Measurements from ENCODE around the gene MTF1. TPM values are rescaled to one million over a fixed set of nuclear protein-coding genes. Genes with fewer than 3 reads are reported as not detected.

Gene MTF1
- total RNA-seq, 1 donor from 2014 or later, result 5.9 TPM

DNA sequence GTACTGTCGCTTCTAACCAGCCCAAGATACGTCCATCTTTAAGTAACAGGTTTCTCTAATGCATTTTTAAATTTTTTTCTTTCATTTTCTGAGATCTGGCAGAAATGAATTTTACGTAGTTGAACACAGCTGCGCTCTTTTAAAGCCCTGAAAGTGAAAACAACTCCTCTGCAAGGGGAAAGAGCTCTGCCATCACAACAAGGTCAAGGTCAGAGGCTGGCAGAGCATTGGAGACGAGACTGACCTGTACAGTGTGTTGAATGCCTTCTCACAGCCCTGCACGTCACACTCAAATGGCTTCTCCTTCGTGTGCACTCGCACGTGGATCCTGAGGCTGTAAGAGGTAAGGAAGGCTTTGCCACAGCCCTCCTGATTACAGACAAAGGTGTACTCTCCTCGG, 19.7 kb downstream of the MTF1 start:
- no peaks in the 10 kb centered on the region for H3K9me3 Mint-ChIP-seq
- H3K4me1 ChIP-seq, result no peaks in the 10 kb centered on the region
- H3K9me3 ChIP-seq (ENCODE audit: low read depth), result no peaks in the 10 kb centered on the region
- H3K9ac ChIP-seq, result no peak overlapping the region
- no peaks in the 10 kb centered on the region for H3K27me3 ChIP-seq
- H3F3A ChIP-seq (ENCODE audit: low read depth), result no peaks in the 10 kb centered on the region
- H3K27ac ChIP-seq, result no peak overlapping the region
- peaks cover 4% of the 10 kb centered on the region for H3K36me3 Mint-ChIP-seq
- no peak overlapping the region for H3K4me3 ChIP-seq
- DNase-seq (ENCODE audit: low spot score), result no peak
- no peak overlapping the region for H2AFZ ChIP-seq (replicated peaks)
- H3K4me3 Mint-ChIP-seq, result no peak overlapping the region
- peaks cover 7% of the 10 kb centered on the region for H3K79me2 ChIP-seq (ENCODE audit: low read depth)
- peaks cover 6% of the 10 kb centered on the region for H3K36me3 ChIP-seq
- TF ChIP-seq, protein P1, sequence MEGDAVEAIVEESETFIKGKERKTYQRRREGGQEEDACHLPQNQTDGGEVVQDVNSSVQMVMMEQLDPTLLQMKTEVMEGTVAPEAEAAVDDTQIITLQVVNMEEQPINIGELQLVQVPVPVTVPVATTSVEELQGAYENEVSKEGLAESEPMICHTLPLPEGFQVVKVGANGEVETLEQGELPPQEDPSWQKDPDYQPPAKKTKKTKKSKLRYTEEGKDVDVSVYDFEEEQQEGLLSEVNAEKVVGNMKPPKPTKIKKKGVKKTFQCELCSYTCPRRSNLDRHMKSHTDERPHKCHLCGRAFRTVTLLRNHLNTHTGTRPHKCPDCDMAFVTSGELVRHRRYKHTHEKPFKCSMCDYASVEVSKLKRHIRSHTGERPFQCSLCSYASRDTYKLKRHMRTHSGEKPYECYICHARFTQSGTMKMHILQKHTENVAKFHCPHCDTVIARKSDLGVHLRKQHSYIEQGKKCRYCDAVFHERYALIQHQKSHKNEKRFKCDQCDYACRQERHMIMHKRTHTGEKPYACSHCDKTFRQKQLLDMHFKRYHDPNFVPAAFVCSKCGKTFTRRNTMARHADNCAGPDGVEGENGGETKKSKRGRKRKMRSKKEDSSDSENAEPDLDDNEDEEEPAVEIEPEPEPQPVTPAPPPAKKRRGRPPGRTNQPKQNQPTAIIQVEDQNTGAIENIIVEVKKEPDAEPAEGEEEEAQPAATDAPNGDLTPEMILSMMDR (IDR thresholded peaks at IDR 0.05), result no peak
- no peak for TF ChIP-seq EZH2phosphoT487 (IDR thresholded peaks at IDR 0.05)
- no peak for TF ChIP-seq EZH2 (IDR thresholded peaks at IDR 0.05)
- H3K27ac Mint-ChIP-seq, result no peak overlapping the region
- peaks cover 41% of the 10 kb centered on the region for H4K20me1 ChIP-seq (ENCODE audit: low read depth)
- H3K4me2 ChIP-seq, result no peak overlapping the region
- no peaks in the 10 kb centered on the region for H3K4me1 Mint-ChIP-seq
- H3K27me3 Mint-ChIP-seq (ENCODE audit: insufficient read depth, low read depth), result peaks cover 3% of the 10 kb centered on the region

DNA sequence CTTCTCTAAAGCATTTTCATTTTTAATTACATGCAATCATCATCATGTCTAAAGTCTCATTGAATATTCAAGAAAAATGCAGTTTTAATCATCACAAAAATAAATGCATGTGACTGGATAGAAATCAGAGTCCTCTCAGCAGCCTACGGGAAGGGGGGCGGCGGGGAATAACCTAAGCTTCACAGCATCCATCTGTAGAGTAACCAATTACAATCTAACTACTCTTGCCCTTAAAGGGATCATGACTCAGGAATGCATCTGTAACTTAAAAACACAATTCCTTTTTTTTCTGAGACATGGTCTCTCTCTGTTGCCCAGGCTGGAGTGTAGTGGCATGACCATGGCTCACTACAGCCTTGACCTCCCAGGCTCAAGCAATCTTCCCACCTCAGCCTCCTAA, 22.6 kb downstream of the MTF1 start:
- H3K36me3 ChIP-seq, result peaks cover 6% of the 10 kb centered on the region
- no peaks in the 10 kb centered on the region for H3K4me1 Mint-ChIP-seq
- TF ChIP-seq, protein P1 (IDR thresholded peaks at IDR 0.05), result no peak
- no peak for TF ChIP-seq EZH2 (IDR thresholded peaks at IDR 0.05)
- no peak for TF ChIP-seq EZH2phosphoT487 (IDR thresholded peaks at IDR 0.05)

GRCh38 chr1:37831809-37832208, 27.6 kb downstream of the MTF1 start:
- Histone ChIP-seq H3K4me1 (no peaks in the 10 kb centered on the region), H3K27me3 (no peaks in the 10 kb centered on the region), H3K79me2 (ENCODE audit: low read depth) (no peaks in the 10 kb centered on the region), H3K4me2 (no peak overlapping the region), H4K20me1 (ENCODE audit: low read depth) (peaks cover 2% of the 10 kb centered on the region), H3K4me3 (no peak overlapping the region), H3K9ac (no peak overlapping the region), H3F3A (ENCODE audit: low read depth) (no peaks in the 10 kb centered on the region), H3K9me3 (ENCODE audit: low read depth) (no peaks in the 10 kb centered on the region), H2AFZ (replicated peaks) (no peak overlapping the region), H3K27ac (no peak overlapping the region), H3K36me3 (peaks cover 9% of the 10 kb centered on the region)
- Mint-ChIP-seq H3K9me3 (no peaks in the 10 kb centered on the region), H3K4me3 (no peak overlapping the region), H3K27me3 (ENCODE audit: insufficient read depth, low read depth) (peaks cover 7% of the 10 kb centered on the region), H3K27ac (no peak overlapping the region), H3K36me3 (peaks cover 15% of the 10 kb centered on the region), H3K4me1 (no peaks in the 10 kb centered on the region)
- TF ChIP-seq, protein P1 (IDR thresholded peaks at IDR 0.05), result no peak
- TF ChIP-seq EZH2 (IDR thresholded peaks at IDR 0.05) (no peak), EZH2phosphoT487 (IDR thresholded peaks at IDR 0.05) (no peak)
- DNase-seq (ENCODE audit: low spot score), result no peak

More for the DNA sequence above, 22.6 kb downstream of the MTF1 start:
- no peak overlapping the region for H3K27ac Mint-ChIP-seq
- no peak overlapping the region for H3K9ac ChIP-seq
- peaks cover 6% of the 10 kb centered on the region for H3K27me3 Mint-ChIP-seq (ENCODE audit: insufficient read depth, low read depth)
- peaks cover 13% of the 10 kb centered on the region for H3K36me3 Mint-ChIP-seq
- no peaks in the 10 kb centered on the region for H3K9me3 ChIP-seq (ENCODE audit: low read depth)
- no peak overlapping the region for H3K4me2 ChIP-seq
- no peaks in the 10 kb centered on the region for H3K79me2 ChIP-seq (ENCODE audit: low read depth)
- no peaks in the 10 kb centered on the region for H3K27me3 ChIP-seq
- no peaks in the 10 kb centered on the region for H3K4me1 ChIP-seq
- no peaks in the 10 kb centered on the region for H3K9me3 Mint-ChIP-seq
- H3K27ac ChIP-seq, result no peak overlapping the region
- no peak overlapping the region for H3K4me3 Mint-ChIP-seq
- DNase-seq (ENCODE audit: low spot score), result no peak
- no peak overlapping the region for H3K4me3 ChIP-seq
- H2AFZ ChIP-seq (replicated peaks), result no peak overlapping the region
- peaks cover 14% of the 10 kb centered on the region for H4K20me1 ChIP-seq (ENCODE audit: low read depth)
- H3F3A ChIP-seq (ENCODE audit: low read depth), result no peaks in the 10 kb centered on the region

All from neural progenitor cell (in vitro differentiated cells).